Stimulated activated CD8-positive, alpha-beta memory T cell treated with anti-CD3 and anti-CD28 coated beads, Interleukin-15, amount 100 ng/mL, for 48 hours (primary cell): Measurements from ENCODE around the gene FGD3.
"Not testable (repeated sequence)": the region's sequence is repeated elsewhere in the genome, so short reads cannot be mapped to it uniquely, and the experiment has no call there.

ENCODE experiments used
- DNase-seq, 2 donors: peaks; one replicate each; pipeline ENCODE4 v3.0.0-alpha.2; 2020; ENCODE audit warnings: low read depth in 2 of 2

FGD3 gene

DNA sequence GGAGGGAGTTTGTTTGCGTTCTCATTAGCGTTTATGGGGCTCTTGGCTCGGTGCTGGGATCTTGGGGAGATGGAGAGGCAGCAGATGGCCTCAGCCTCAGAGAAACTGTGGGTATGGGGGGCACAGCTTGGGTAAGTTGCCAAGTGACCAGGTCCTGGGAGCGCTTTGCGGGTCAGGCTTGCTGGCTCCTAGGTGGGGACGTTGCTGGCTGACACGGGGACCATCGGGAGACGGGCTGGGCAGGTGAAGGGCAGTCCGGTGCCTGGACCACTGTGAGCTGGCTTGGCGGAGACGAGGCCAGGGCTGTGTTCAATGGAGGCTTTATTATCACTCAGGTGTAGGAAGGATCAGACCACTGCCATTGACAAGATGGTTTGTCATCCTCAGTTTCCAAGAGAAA is 30.0 kb downstream of the FGD3 start:
- no peak for DNase-seq

DNA sequence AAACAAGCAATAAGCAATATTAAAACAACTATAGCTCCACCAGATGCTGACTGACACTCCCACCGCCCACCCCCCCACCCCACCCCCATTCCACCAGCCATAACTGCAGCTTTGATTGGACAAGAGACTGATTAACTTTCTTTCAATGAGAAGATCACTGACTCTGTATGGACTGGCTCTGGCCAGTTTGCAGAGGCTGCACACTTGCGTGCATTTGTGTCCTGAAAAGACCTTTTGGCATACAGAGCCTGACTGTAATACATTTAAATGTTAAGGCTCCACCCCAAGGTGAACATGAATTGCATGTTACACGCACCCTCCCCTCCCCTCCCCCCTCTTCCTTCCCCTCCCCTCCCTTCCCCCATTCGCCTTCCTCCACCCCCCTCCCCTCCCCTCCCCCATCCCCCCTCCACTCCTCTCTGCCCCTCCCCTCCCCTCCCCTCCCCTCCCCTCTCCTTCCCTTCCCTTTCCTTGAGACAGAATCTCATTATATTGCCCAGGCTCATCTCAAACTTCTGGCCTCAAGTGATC is 31.1 kb downstream of the FGD3 start:
- no peak for DNase-seq

DNA sequence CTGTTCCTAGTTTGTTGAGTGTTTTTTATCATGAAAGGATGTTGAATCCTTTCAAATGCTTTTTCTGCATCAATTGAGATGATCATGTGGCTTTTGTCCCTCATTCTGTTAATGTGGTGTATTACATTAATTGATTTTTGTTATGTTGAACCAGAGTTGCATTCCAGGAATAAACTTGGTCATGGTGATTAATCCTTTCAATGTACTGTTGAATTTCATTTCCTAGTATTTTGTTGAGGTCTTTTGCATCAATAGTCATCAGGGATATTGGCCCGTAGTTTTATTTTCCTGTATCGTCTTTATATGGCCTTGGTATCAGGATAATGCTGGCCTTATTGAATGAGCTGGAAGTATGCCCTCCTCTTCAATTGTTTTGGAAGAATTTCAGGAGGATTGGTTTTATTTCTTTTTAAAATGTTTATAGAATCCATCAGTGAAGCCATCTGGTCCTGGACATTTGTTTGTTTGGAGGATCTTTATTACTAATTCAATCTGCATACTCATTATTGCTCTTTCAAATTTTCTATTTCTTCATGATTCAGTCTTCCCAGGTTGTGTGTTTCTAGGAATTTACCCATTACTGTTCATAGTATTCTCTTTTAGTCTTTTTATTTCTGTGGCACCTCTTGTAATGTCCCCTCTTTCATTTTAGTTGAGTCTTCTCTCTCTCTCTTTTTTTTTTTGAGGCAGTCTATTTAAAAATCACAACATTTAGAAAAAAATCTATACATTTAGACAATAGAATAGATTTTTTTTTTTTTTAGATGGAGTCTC is 32.1 kb downstream of the FGD3 start:
- no peak for DNase-seq

DNA sequence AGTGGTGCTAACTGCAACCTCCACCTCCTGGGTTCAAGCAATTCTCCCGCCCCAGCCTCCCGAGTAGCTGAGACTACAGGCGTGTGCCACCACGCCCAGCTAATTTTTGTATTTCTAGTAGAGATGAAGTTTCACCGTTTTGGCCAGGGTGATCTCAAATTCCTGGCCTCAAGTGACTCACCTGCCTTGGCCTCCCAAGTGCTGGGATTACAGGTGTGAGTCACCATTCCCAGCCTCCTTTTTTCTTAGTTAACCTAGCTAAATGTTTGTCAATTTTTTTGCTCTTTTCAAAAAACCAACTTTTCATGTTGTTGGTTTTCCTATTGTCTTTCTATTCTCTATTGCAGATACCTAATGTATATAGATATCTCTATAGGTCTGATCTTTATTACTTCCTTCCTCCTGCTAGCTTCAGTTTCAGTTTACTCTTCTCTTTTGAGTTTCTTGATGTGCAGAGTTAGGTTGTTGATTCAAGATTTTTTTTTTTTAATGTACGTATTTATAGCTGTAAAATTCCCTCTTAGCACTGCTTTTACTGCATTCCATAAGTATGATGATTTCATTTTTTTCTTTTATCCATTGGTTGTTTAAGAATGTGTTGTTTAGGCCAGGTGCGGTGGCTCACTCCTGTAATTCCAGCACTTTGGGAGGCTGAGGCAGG is 32.9 kb downstream of the FGD3 start:
- no peak for DNase-seq

DNA sequence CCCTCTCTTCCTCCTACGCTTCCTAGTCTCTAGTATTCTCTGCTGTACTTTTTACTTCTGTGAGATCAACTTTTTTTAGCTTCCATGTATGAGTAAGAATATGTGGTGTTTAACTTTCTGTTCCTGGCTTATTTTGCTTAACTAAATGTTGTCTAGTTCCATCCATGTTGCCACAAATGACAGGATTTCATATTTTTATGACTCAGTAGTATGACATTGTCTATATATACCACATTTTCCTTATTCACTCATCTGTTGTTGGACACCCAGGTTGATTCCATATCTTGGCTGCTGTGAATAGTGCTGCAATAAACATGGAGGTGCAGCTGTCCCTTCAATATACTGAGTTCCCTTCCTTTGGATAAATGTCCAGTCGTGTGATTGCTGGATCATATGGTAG is 34.8 kb downstream of the FGD3 start:
- DNase-seq: no peak

DNA sequence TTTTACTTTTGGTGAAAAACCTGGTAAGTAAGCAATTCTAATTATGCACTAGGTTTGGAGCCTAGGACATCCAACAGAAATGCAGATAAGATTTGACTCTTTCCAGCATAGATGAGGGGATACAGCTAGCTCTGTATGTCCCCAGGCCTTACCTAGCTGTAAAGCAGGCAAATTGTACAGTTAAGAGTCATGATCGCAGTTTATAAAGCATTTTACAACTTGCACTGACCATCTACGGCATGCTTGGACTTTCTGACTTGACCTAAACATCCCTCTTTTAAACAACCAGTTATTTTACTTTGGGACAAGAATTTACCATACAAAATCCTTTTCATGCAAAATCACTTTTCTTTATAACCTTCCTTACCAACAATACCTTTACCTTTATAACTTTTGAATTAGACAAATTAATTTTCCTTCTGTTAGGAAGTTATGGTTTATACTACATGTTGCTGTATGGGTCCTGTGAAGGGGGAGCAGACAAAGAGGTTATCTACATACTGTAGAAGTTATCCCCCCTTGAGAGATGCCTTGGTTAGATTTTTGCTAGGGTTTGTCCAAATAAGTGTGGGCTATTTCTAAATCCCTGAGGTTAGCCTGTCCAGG is 36.8 kb downstream of the FGD3 start:
- no peak for DNase-seq

DNA sequence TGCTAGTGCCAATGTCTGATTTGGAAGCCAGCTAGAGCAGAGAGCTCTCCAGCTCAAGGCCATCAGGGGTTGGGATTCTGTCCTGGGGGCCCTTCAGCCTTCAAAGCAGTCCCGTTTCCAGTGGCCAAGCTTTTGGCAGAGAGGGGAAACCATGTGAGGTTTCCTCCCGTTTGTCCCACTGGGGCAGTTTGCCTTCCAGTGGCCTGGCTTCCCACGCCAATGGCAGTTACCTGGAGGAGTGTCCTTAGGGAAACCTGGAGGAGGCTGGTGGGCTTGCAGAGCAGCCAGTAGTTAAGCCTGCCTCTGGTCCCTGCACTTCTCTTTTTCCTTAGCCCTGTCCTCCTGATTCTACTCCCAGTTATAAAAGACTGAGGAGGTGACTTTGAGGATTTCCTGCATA is 37.7 kb downstream of the FGD3 start:
- DNase-seq: no peak

DNA sequence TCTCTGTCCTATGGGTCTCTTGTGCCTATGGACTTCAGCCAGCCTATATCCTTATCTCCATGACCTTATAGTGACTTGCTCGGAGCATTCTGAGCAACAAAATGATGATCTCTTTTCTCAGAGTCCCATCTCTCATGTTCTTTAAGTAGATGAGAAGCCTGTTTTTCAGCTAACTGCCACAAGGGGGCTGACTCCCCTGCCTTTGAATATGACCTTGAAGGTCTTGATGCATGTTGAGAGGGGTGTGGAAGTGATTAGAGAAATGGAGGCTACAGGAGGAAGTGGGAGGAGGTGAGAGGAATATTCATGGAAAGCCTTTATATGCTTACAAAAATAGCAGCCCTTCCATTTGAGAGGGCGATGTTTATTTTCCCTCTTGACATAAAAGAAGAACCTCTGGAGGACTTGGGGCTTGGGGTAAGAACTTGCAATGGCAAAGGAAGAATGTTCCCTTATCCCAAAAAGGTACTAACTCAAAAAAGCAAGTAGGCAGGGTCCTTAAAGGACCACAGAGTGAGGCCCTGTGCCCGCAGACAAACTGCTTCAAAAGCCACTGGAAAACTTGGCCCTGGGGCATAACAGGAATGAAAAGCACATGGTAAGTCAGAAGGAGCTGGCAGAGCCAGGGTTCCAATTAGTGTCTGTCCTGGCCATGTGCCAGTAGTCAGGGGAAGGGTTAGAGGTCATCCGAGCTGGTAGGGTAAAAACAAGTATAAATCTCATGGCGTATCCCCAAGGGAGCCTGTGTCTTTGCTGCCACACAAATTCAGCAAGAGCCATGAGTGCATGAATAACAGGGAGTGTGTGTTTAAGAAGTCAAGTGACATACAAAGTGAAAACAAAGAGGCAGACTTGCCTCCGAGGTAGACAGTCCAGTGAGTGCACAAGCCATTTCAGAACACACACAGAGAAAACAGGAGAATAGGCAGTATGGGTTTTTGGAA is 39.1 kb downstream of the FGD3 start:
- no peak for DNase-seq

DNA sequence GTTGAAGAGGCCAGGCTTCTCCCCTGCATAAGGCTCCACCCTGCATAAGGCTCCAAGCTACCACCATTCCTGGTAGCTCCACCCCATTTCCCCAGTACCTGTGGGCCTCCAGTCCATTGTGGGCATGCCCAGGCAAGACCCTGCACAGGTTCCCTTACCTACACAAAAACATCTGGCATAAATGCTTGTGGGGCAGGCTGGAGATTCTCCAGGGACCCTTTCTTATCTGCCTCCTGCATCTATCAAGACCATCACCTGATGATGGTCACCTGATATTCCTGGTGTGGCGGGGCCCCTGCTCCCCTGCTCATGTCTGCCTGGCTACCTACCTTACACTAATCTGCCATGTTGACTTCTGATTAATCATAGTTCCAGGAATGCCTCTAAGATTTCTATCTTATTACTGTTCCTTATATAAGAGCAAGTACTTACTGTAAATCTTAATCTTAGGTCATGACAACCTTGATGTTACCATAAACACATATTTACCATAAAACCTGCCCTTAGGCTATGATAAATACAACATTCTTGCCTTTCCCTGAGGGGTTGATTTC is 41.0 kb downstream of the FGD3 start:
- no peak for DNase-seq

DNA sequence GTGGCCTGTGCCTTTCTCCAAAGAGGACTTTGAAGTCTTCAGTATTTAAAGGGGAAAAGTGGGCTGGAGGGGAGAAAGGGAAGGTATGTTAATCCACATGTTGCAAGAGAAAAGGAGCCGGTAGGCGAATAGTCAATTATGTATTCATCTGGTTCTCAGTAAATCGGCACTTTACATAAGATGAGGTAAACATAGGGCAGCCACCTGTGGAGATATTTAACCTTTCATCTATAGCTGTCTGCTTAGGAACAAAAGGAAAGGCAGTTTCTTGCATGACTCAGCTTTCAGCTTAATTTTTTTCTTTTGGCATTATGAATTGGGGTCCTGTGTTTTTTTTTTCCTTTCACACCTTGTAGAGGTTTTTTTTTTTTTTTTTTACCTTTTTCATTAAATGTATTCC is 42.2 kb downstream of the FGD3 start:
- no peak for DNase-seq

DNA sequence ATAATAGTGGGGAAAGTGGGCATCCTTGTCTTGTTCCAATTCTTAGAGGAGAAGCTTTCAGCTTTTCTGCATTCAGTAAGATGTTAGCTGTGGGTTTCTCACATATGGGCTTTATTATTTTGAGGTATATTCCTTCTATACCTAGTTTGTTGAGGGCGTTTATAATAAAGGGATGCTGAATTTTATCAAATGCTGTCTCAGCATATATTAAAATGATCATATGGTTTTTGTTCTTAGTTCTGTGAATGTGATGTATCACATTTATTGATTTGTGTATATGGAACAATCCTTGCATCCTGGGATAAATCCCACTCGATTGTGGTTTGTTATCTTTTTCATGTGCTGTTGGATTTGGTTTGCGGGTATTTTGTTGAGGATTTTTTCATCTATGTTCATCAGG is 43.1 kb downstream of the FGD3 start:
- DNase-seq: no peak

DNA sequence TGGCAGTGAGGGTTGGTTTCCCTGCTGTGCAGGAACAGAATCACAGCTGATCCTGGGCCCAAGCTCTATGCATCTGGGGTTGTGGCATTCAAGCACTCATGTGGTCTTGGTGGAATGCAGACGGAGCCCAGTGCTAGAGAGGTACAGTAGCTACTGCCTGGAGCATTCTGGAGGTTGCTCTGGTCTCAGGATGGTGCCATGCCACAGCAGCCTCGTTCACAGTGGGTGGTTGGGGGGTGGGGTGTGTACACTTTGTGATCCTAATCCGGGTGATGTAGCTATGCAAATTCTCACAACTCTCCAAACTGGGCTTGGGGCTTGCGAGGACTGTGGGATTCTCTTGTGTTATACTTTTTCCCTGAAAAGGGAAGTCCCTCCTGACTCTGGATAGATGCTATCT is 45.2 kb downstream of the FGD3 start:
- no peak for DNase-seq

DNA sequence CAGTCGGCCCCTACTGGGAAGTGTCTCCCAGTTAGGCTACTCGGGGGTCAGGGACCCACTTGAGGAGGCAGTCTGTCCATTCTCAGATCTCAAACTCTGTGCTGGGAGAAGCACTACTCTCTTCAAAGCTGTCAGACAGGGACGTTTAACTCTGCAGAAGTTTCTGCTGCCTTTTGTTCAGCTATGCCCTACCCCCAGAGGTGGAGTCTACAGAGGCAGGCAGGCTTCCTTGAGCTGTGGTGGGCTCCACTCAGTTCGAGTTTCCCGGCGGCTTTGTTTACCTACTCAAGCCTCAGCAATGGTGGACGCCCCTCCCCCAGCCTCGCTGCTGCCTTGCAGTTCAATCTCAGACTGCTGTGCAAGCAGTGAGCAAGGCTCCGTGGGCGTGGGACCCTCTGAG is 51.5 kb downstream of the FGD3 start:
- DNase-seq: not testable (repeated sequence)

DNA sequence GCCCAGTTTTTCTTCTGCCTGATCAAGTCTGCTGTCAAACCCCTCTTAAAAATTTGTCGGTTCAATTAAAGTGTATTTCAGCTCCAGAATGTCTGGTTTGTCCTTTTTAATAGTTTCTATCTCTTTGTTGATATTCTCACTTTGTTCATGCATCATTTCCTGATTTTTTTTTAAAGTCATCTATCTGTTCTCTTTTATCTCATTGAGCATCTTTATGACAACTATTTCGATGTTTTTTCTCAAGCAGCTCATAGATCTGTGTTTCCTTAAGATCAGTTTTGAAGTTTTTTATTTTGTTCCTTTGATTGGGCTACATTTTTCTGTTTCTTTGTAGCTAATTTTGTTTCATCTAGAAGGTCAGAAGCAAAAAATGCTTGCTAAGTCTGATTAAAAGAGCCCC is 53.7 kb downstream of the FGD3 start:
- DNase-seq: no peak

DNA sequence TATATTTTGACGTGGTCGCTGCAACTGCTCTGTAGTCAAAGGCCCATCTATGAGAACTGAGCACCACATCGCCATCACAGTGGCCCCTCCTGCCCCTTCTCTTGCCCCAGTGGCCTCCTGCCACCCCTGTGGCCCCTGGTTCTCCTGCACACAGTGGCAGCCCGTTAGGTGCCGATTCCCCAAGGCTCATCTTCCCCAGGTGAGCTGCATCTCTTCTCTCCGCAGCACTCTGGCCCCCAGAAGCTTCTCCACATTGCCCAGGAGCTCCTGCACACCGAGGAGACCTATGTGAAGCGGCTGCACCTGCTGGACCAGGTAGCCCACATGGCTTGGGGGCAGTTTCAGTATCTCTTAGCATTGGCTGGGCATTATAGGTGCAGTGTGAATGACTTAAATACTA is 55.4 kb downstream of the FGD3 start:
- no peak for DNase-seq

DNA sequence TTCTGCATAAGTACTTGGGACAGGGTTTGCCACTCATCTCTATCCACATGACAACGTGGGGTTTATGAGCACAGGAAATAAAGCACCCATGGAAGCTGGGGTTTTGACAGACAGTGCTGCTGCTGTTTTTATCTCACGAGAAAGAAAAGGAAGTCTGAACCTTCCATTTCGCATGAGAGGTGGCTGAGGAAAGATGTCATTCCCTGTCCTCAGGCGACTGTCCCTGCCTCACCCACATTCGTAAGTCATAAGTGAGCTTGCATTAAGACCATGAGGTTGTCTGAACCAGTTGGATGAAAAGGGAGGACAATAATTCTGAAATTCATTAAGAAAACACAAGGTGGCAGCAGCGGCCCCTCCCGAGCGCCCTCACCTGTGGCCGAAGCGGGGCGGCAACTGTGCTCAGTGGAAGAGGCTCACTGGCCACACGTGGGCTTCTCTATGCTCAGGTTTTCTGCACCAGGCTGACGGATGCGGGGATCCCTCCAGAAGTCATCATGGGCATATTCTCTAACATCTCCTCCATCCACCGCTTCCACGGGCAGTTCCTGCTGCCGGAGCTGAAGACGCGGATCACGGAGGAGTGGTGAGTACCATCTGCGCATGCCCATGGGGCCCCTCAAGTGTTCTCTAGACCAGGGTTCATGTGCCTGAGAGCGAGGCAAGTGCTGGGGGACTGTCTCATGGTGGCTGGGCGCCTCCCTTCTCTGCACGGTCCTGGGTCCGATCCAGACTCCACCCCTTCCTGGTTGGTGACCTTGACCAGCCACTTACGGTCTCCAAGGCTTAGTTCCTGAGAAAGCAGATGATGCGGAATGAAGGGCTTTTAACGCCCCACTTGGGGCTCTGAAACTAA is 56.5 kb downstream of the FGD3 start:
- peak; percentile 38 to 39 for DNase-seq

DNA sequence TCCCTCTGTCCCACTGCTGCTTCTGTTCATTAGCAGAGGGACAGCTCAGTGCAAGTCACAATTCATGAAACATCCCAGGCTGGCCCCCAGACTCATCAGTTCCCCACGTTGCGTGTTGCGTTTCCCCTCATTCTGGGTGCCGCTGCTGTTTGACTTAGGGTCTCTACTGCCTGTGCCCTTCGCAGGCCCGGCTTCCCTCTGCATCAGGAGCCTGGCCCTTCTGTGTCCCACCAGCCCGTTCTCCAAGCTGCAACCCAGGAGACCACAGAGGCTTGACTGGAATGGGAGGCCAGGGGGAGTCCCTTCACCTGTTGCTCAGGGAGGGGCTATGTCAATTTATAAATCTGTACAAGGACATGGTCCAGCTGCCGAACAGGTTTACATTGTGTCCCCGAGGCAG is 57.2 kb downstream of the FGD3 start:
- DNase-seq: no peak

DNA sequence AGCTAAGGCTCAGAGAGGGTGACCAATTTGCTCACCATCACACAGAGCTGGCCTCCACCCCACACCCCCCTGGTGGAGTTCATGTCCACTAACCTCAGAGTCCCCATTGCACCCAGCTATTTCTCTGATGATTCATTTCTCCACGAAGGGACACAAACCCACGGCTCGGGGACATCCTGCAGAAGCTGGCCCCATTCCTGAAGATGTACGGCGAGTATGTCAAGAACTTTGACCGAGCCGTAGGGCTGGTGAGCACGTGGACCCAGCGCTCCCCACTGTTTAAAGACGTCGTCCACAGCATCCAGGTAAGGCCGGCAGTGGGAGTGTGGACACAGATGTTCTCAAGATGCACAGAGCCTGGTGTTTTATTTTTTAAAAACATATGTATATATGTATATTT is 58.6 kb downstream of the FGD3 start:
- no peak for DNase-seq

DNA sequence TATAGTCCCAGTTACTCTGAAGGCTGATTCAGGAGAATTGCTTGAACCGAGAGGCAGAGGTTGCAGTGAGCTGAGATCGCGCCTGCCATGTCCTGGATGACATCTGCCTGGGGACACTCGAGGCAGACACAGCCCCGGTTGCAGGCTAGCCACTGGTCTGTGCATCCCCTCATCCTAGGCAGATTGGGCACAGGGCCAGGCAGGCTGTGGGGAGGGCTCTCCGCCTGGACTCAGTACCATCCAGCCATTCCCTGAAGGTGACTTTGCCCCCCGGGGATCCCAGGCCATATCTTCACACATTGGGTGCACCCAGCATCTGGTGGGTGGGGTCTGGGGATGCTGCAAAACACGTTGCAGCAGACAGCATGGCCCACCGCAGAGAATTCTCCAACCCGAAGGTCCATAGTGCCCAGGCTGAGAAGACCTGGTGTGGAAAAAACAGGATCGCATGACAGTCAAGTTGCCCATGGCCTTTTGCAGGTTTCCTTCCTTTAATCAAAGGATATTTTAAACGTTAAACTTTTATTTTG is 60.3 kb downstream of the FGD3 start:
- no peak for DNase-seq

DNA sequence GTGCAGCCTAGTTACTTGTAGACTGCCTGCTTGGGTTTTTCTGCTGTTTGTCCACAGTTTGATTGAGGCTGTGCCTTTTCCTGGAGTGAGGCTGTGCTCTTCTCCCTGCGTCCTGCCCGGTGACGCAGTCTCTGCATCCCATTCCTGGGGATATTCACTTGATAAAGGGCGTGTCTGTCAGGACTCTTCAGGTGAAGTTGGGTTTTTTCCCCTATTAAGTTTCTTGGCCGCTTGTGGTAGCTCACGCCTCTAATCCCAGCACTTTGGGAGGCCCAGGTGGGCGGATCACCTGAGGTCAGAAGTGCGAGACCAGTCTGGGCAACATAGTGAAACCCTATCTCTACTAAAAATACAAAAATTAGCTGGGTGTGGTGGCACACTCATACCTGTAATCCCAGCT is 61.1 kb downstream of the FGD3 start:
- DNase-seq: no peak
